IMR-90 (cell line): Measurements from ENCODE around the gene URB1. TPM values are rescaled to one million over a fixed set of nuclear protein-coding genes. Genes with fewer than 3 reads are reported as not detected.

ENCODE experiments used
- ATAC-seq: fragments of 200-7000 bp; cut with Tn5 transposase; 2 replicates; pipeline ENCODE4 v1.9.1; 2020; ENCODE audit warnings: low read depth, mild to moderate bottlenecking, moderate library complexity
- BruUV-seq: library from RNA; stranded (reverse); fragments of 400-500 nt; replicated peaks from 2 replicates; lab custom pipeline; 2021; lab: Mats Ljungman, UMichigan
- CTCF ChIA-PET: fragments of 300-600 bp; formaldehyde crosslinking; extraction: SDS; loops from one replicate; lab custom pipeline; 2021; ENCODE audit warnings: antibody characterized with exemption; lab: Yijun Ruan, JAX
- POLR2A ChIA-PET: fragments of 300-600 bp; sonication (Branson Sonifier 250); formaldehyde crosslinking; loops from one replicate; lab custom pipeline; 2022; ENCODE audit warnings: antibody characterized with exemption; ENCODE audit not compliant: unreplicated experiment; lab: Charles Lee
- DNase-seq: peaks from one replicate; pipeline ENCODE4 v3.0.0; 2013
- H2AFZ ChIP-seq: replicated peaks from 2 replicates; pipeline ENCODE3; 2013; ENCODE audit warnings: low read length, mild to moderate bottlenecking; ENCODE audit not compliant: poor library complexity
- H2AK5ac ChIP-seq: 2 replicates; pipeline ENCODE4 v1.6.1; 2013; ENCODE audit warnings: low read depth, low read length, inconsistent platforms
- H2AK9ac ChIP-seq: replicated peaks from 2 replicates; pipeline ENCODE3; 2013; ENCODE audit warnings: mild to moderate bottlenecking, low read depth, low read length, moderate library complexity; ENCODE audit not compliant: poor library complexity
- H2BK120ac ChIP-seq: 2 replicates; pipeline ENCODE4 v1.6.1; 2013; ENCODE audit warnings: low read depth, low read length, inconsistent platforms
- H2BK15ac ChIP-seq: 3 replicates; pipeline ENCODE4 v1.6.1; 2013; ENCODE audit warnings: low read depth, low read length, inconsistent platforms
- H2BK20ac ChIP-seq: 2 replicates; pipeline ENCODE4 v1.6.1; 2013; ENCODE audit warnings: low read depth, mild to moderate bottlenecking, inconsistent platforms, low read length, moderate library complexity
- H2BK5ac ChIP-seq: 2 replicates; pipeline ENCODE4 v1.6.1; 2013; ENCODE audit warnings: mild to moderate bottlenecking, low read depth, low read length, inconsistent platforms; ENCODE audit not compliant: poor library complexity, severe bottlenecking
- H3K14ac ChIP-seq: replicated peaks from 2 replicates; pipeline ENCODE4 v1.6.1; 2013; ENCODE audit warnings: low read depth, low read length, inconsistent platforms
- H3K18ac ChIP-seq: 2 replicates; pipeline ENCODE4 v1.6.1; 2013; ENCODE audit warnings: low read depth, low read length, control low read depth
- H3K23ac ChIP-seq: 2 replicates; pipeline ENCODE4 v1.6.1; 2013; ENCODE audit warnings: low read depth, low read length, inconsistent platforms
- H3K27ac ChIP-seq: 2 replicates; pipeline ENCODE4 v1.5.1; 2013; ENCODE audit warnings: mild to moderate bottlenecking, control low read depth, low read length; ENCODE audit not compliant: insufficient read depth
- H3K27me3 ChIP-seq: 2 replicates; pipeline ENCODE4 v1.6.1; 2013; ENCODE audit warnings: low read length; ENCODE audit not compliant: control insufficient read depth, insufficient read depth
- H3K36me3 ChIP-seq: 2 replicates; pipeline ENCODE4 v1.6.1; 2013; ENCODE audit warnings: low read length, mixed read lengths; ENCODE audit not compliant: control insufficient read depth, insufficient read depth
- H3K4ac ChIP-seq: 2 replicates; pipeline ENCODE4 v1.6.1; 2013; ENCODE audit warnings: low read depth, low read length, inconsistent platforms
- H3K4me1 ChIP-seq: 2 replicates; pipeline ENCODE4 v1.6.1; 2013; ENCODE audit warnings: low read length, mixed read lengths; ENCODE audit not compliant: control insufficient read depth, insufficient read depth
- H3K4me2 ChIP-seq: 2 replicates; pipeline ENCODE4 v1.6.1; 2013; ENCODE audit warnings: low read depth, mild to moderate bottlenecking, control low read depth, low read length, moderate library complexity
- H3K4me3 ChIP-seq: 2 replicates; pipeline ENCODE4 v1.5.1; 2013; ENCODE audit warnings: low read depth, mild to moderate bottlenecking, control low read depth, low read length, moderate library complexity; ENCODE audit not compliant: insufficient read depth
- H3K56ac ChIP-seq: 2 replicates; pipeline ENCODE4 v1.6.1; 2013; ENCODE audit warnings: low read length, inconsistent platforms; ENCODE audit not compliant: insufficient read depth; ENCODE audit errors: extremely low read depth
- H3K79me1 ChIP-seq, 2 experiments: 2 replicates each; pipeline ENCODE4 v1.6.1; 2013; ENCODE audit warnings: low read length in 2 of 2, inconsistent platforms in 1 of 2, low read depth in 1 of 2
- H3K9ac ChIP-seq: 2 replicates; pipeline ENCODE4 v1.6.1; 2013; ENCODE audit warnings: low read depth, low read length, control low read depth
- H3K9me1 ChIP-seq: 2 replicates; pipeline ENCODE4 v1.6.1; 2013; ENCODE audit warnings: low read length, inconsistent platforms; ENCODE audit not compliant: insufficient read depth
- H3K9me3 ChIP-seq: 2 replicates; pipeline ENCODE4 v1.6.1; 2013; ENCODE audit warnings: low read length; ENCODE audit not compliant: control insufficient read depth, insufficient read depth
- H4K20me1 ChIP-seq: 2 replicates; pipeline ENCODE4 v1.6.1; 2013; ENCODE audit warnings: low read length, inconsistent platforms; ENCODE audit not compliant: insufficient read depth
- H4K5ac ChIP-seq: 2 replicates; pipeline ENCODE4 v1.6.1; 2013; ENCODE audit warnings: mild to moderate bottlenecking, low read depth, low read length, control low read depth
- H4K8ac ChIP-seq, 2 experiments: 2 replicates each; pipeline ENCODE4 v1.6.1; 2013; ENCODE audit warnings: low read depth in 2 of 2, low read length in 2 of 2, control low read depth in 1 of 2, inconsistent platforms in 1 of 2
- H4K91ac ChIP-seq: 2 replicates; pipeline ENCODE4 v1.6.1; 2013; ENCODE audit warnings: low read depth, low read length, inconsistent platforms; ENCODE audit not compliant: insufficient read depth
- BHLHE40 ChIP-seq: fragments of 150-350 bp; IDR thresholded peaks from 2 replicates; pipeline ENCODE4 v1.6.1; 2016; ENCODE audit warnings: mild to moderate bottlenecking, low read depth, low read length
- CEBPB ChIP-seq: IDR thresholded peaks from 2 replicates; pipeline ENCODE4 v1.6.1; 2012; ENCODE audit warnings: low read depth, low read length, improper control_type of control experiment
- CHD1 ChIP-seq: IDR thresholded peaks from 2 replicates; pipeline ENCODE4 v1.6.1; 2012; ENCODE audit warnings: low read depth, low read length, improper control_type of control experiment
- CTCF ChIP-seq: conservative IDR thresholded peaks from 2 replicates; pipeline ENCODE4 v1.5.1; 2012; ENCODE audit warnings: mild to moderate bottlenecking, low read depth, low read length, improper control_type of control experiment
- ELK1 ChIP-seq: fragments of 150-350 bp; IDR thresholded peaks from 2 replicates; pipeline ENCODE4 v1.6.1; 2016; ENCODE audit warnings: low read depth, mild to moderate bottlenecking, low read length, moderate library complexity, borderline replicate concordance
- MAZ ChIP-seq: IDR thresholded peaks from 2 replicates; pipeline ENCODE4 v1.6.1; 2012; ENCODE audit warnings: low read depth, mild to moderate bottlenecking, low read length, improper control_type of control experiment, moderate library complexity, borderline replicate concordance
- MXI1 ChIP-seq: IDR thresholded peaks from 2 replicates; pipeline ENCODE4 v1.6.1; 2012; ENCODE audit warnings: low read depth, mild to moderate bottlenecking, low read length, moderate library complexity, borderline replicate concordance
- RAD21 ChIP-seq: IDR thresholded peaks from 2 replicates; pipeline ENCODE4 v1.6.1; 2012; ENCODE audit warnings: low read length, improper control_type of control experiment
- RCOR1 ChIP-seq: IDR thresholded peaks from 2 replicates; pipeline ENCODE4 v1.6.1; 2012; ENCODE audit warnings: mild to moderate bottlenecking, low read length, improper control_type of control experiment; ENCODE audit not compliant: insufficient replicate concordance
- USF2 ChIP-seq: fragments of 150-350 bp; IDR thresholded peaks from 2 replicates; pipeline ENCODE4 v1.6.1; 2017; ENCODE audit warnings: mild to moderate bottlenecking, antibody characterized with exemption, low read length, low read depth
- WGBS, 2 experiments: methylation state at CpG; one replicate each; pipeline versions ENCODE4 v1.1.5 to v1.1.7; 2013; ENCODE audit warnings: missing lambda C conversion rate in 2 of 2; ENCODE audit not compliant: insufficient read length in 1 of 2; ENCODE audit errors: extremely low coverage in 2 of 2; 5-methylcytosine and 5-hydroxymethylcytosine counted together
- dilution Hi-C: fragments of 300-500 bp; cut with HindIII; formaldehyde crosslinking; loops from one replicate; pipeline ENCODE4 v1.14.3; 2018; ENCODE audit warnings: low sequenced_read_pairs; ENCODE audit not compliant: unreplicated experiment
- in situ Hi-C: fragments of 300-500 bp; cut with MboI; formaldehyde crosslinking; loops from 3 replicates; pipeline ENCODE4 v1.14.3; 2019; ENCODE audit warnings: low sequenced_read_pairs, inconsistent platforms, mixed read lengths
- intact Hi-C: fragments of 100-400 bp; cut with micrococcal nuclease; formaldehyde crosslinking; loops from 2 replicates; pipeline ENCODE4 v1.10.0; 2022
- polyA plus RNA-seq, 3 experiments: library from polyadenylated mRNA; depleted of rRNA; stranded (reverse); fragments of >200 nt; gene quantifications; 2 replicates each; pipeline ENCODE4 v1.2.3, GENCODE V29; 2012; ENCODE audit warnings: low replicate concordance in 1 of 3
- total RNA-seq: library from RNA; depleted of rRNA; stranded (reverse); fragments of >200 nt; gene quantifications from 2 replicates; pipeline ENCODE4 v1.2.3, GENCODE V29; 2012

The URB1 gene
- total and polyA plus RNA-seq, 2 of the 4 experiments (the other 2 are of a cell fraction), result 9.2 to 12.7 TPM

- TF ChIP-seq RAD21, result no peak
- no peak for TF ChIP-seq BHLHE40
- TF ChIP-seq CHD1, result no peak
- no peak for TF ChIP-seq ELK1
- TF ChIP-seq MAZ, result no peak
These were observed 62.0 kb downstream of the URB1 start (continued) for GRCh38 chr21:32330784-32331311.

- ChIA-PET CTCF (no interaction called here), POLR2A (no interaction called here)
- Histone ChIP-seq H3K56ac (no peak overlapping the region), H3K4ac (no peak overlapping the region), H2BK20ac (no peak overlapping the region), H3K23ac (peak overlapping the region; percentile 66; the same call in 1 of the 2 replicates), H3K9ac (no peak overlapping the region), H3K4me3 (no peak overlapping the region), H3K14ac (peak overlapping the region; percentile 52), H4K20me1 (no peaks in the 10 kb centered on the region; the same call in 1 of the 2 replicates), H3K4me1 (peaks cover 9% of the 10 kb centered on the region), H4K91ac (no peak overlapping the region), H2AK5ac (0 out of 2 replicates have a peak overlapping the region, but pooled peaks have one; percentile 4), H4K8ac (no peak overlapping the region), H2AFZ (no peak overlapping the region), H3K36me3 (peaks cover 37% of the 10 kb centered on the region), H4K5ac (no peak overlapping the region), H2BK120ac (no peak overlapping the region), H2BK15ac (0 out of 3 replicates have a peak overlapping the region, but pooled peaks have one; percentile 30), H3K4me2 (no peak overlapping the region), H2BK5ac (peak overlapping the region; percentile 40), H3K79me1 (peaks cover 6 to 26% of the 10 kb centered on the region in 2 experiments; a peak in 3 of 4 replicates), H3K9me1 (peaks cover 10% of the 10 kb centered on the region), H3K27ac (no peak overlapping the region), H3K9me3 (no peaks in the 10 kb centered on the region), H2AK9ac (peak overlapping the region; percentile 52), H3K27me3 (no peaks in the 10 kb centered on the region), H3K18ac (no peak overlapping the region)
- in situ Hi-C loops, result no loop called here
- ATAC-seq, result peak; percentile 48
- intact Hi-C loops, result no loop called here
- no CpG with 5 or more reads among the region's 3 CpGs for WGBS, 2 experiments
- DNase-seq, result peak; percentile 62
- dilution Hi-C loops, result no loop called here
- no TSS peak for BruUV-seq
- TF ChIP-seq RAD21, result no peak
- no peak for TF ChIP-seq MXI1
- TF ChIP-seq CTCF, result no peak
- TF ChIP-seq USF2, result no peak
- no peak for TF ChIP-seq RCOR1
- TF ChIP-seq ELK1, result no peak
- TF ChIP-seq CEBPB, result no peak
- no peak for TF ChIP-seq BHLHE40
These were observed 63.0 kb downstream of the URB1 start for GRCh38 chr21:32329776-32330175.
